ENCODE data around the gene PTGER1. TPM values are rescaled to one million over a fixed set of nuclear protein-coding genes. Genes with fewer than 3 reads are reported as not detected.
A peak's percentile ranks its signal among the peaks of the same experiment; 100 is the strongest.

PTGER1 gene
- total and polyA plus RNA-seq, 9 of the 15 experiments (the other 6 are each of a cell fraction or from before 2014, with no cell fraction given) = 0.06 to 0.36 (median 0.31) TPM; not detected in 5

- Histone ChIP-seq H3K4me3 (no peak overlapping the region), H3K9ac (ENCODE audit: insufficient read depth in 1 of 2, low read depth in 2 of 2, low read length in 2 of 2) (no peak overlapping the region), H3K9me3 (replicated peaks; ENCODE audit: control insufficient read depth, insufficient read depth, low read depth, low read length) (no peaks in the 10 kb centered on the region), H3K27ac (ENCODE audit: extremely low read depth, low read depth, low read length) (no peak overlapping the region), H3K9me1 (ENCODE audit: control insufficient read depth, insufficient read depth, low read length) (no peaks in the 10 kb centered on the region), H3K27me3 (ENCODE audit: control insufficient read depth in 2 of 2, insufficient read depth in 2 of 2, low read length in 2 of 2) (no peaks in the 10 kb centered on the region), H3K36me3 (ENCODE audit: control insufficient read depth, insufficient read depth, low read length) (peaks cover 16% of the 10 kb centered on the region; the same call in 1 of the 3 replicates), H3K79me2 (ENCODE audit: control insufficient read depth, insufficient read depth, low read length) (peaks cover 5% of the 10 kb centered on the region; the same call in 2 of the 3 replicates), H2AFZ (ENCODE audit: low read depth, low read length) (no peak overlapping the region), H4K20me1 (replicated peaks; ENCODE audit: control insufficient read depth, insufficient read depth, low read length) (no peaks in the 10 kb centered on the region), H3K4me1 (replicated peaks in 1 of 2; ENCODE audit: control insufficient read depth in 2 of 2, insufficient read depth in 2 of 2, low read length in 2 of 2) (peaks cover 16 to 29% of the 10 kb centered on the region in 2 experiments; a peak in 4 of 5 replicates), H3K4me2 (ENCODE audit: insufficient read depth, low read length) (no peak overlapping the region)
- CTCF ChIA-PET (ENCODE audit: low intra/inter-chr PET ratio) = no interaction called here
- POLR2A ChIA-PET = interaction anchor here (0.7 to 0.9 kb wide), 2 partner anchors 10 to 17 kb away, joined by 3 read pairs; no protein-coding TSS in a partner anchor
- DNase-seq (ENCODE audit: extremely low read depth in 1 of 4, low spot score in 3 of 4) (no peak), FAIRE-seq (no peak), ATAC-seq (no peak)
- intact Hi-C loops (cut with micrococcal nuclease) (no loop called here), in situ Hi-C loops (cut with MboI) (no loop called here)
- BruUV-seq (replicated peaks) = no TSS peak
- peak; percentile 50; the same call in 1 of the 2 replicates for TF ChIP-seq ADNP (tag; IDR thresholded peaks at IDR 0.05)
- no peak for TF ChIP-seq E2F6 (IDR thresholded peaks at IDR 0.05; ENCODE audit: borderline replicate concordance in 1 of 2, extremely low read depth in 1 of 2, insufficient read depth in 1 of 2, insufficient read length in 1 of 2, low read depth in 1 of 2, low read length in 1 of 2, poor library complexity in 1 of 2, severe bottlenecking in 1 of 2)
- peak; percentile 86 for TF ChIP-seq RBM25 (IDR thresholded peaks at IDR 0.05; ENCODE audit: low read depth, low read length, severe bottlenecking)
- no peak for TF ChIP-seq RUNX1 (IDR thresholded peaks at IDR 0.05; ENCODE audit: low read depth)
- peak; percentile 35; the same call in 1 of the 2 replicates for TF ChIP-seq CBX1 (IDR thresholded peaks at IDR 0.05; ENCODE audit: low read depth)
- TF ChIP-seq RCOR1 (IDR thresholded peaks at IDR 0.05; ENCODE audit: borderline replicate concordance in 1 of 2, low read depth in 2 of 2, low read length in 2 of 2) = peak in 1 of 2 experiments; percentile 28; a peak in 1 of 4 replicates
- TF ChIP-seq LARP7 (IDR thresholded peaks at IDR 0.05) = no peak
- no peak for TF ChIP-seq ZNF717 (CRISPR knock-in tag; IDR thresholded peaks at IDR 0.05)
- TF ChIP-seq AFF4 (CRISPR knock-in tag; IDR thresholded peaks at IDR 0.05) = no peak
- peak; percentile 46 to 60; a peak in 2 of 4 replicates for TF ChIP-seq KDM1A (IDR thresholded peaks at IDR 0.05)
- TF ChIP-seq SMARCA5 (IDR thresholded peaks at IDR 0.05) = peak; percentile 53; the same call in 1 of the 2 replicates
- TF ChIP-seq ZFP36 (IDR thresholded peaks at IDR 0.05; ENCODE audit: low read depth, low read length, partially characterized antibody) = peak; percentile 87
- peak; percentile 83 for TF ChIP-seq BCOR (IDR thresholded peaks at IDR 0.05)
- 79% methylated on average over 5 of the region's 5 CpGs for WGBS (ENCODE audit: insufficient coverage, low coverage, missing lambda C conversion rate)
Observed at GRCh38 chr19:14492756-14493337, 17.7 kb upstream of the PTGER1 start.
